Lower leg skin (tissue), 4 donors: ENCODE results near the gene NR0B2. TPM values are rescaled to one million over a fixed set of nuclear protein-coding genes. Genes with fewer than 3 reads are reported as not detected.

ENCODE experiments used
- DNase-seq, 2 donors: peaks; one replicate each; pipeline ENCODE4 v3.0.0-alpha.2; 2019; ENCODE audit warnings: low spot score in 2 of 2
- H3K4me3 ChIP-seq: fragments of 200-600 bp; sonication (generic); 2 replicates; pipeline ENCODE4 v1.5.1; 2017; ENCODE audit warnings: mild to moderate bottlenecking, low read depth; ENCODE audit not compliant: poor library complexity, severe bottlenecking
- POLR2A ChIP-seq, 2 donors: fragments of 450-650 bp; IDR thresholded peaks; one replicate each; pipeline ENCODE4 v1.6.1; 2016 to 2017; ENCODE audit warnings: antibody characterized with exemption in 2 of 2, mild to moderate bottlenecking in 1 of 2, moderate library complexity in 1 of 2
- WGBS, 2 donors: methylation state at CpG; one replicate each; pipeline ENCODE4 v1.1.5; 2018; 5-methylcytosine and 5-hydroxymethylcytosine counted together
- intact Hi-C: fragments of 100-400 bp; cut with DNase I; formaldehyde crosslinking; loops from one replicate; pipeline ENCODE4 v1.15.0; 2023; ENCODE audit warnings: low total_unique reads
- total RNA-seq, 4 donors: library from RNA; depleted of rRNA; stranded (reverse); fragments of >200 nt; gene quantifications; one replicate each; pipeline ENCODE4 v1.1.0, GENCODE V29; 2016
- TF ChIP-seq, protein P1 (sequence below), 3 donors: fragments of 450-650 bp; IDR thresholded peaks; one replicate each; pipeline ENCODE4 v1.5.1; 2016; ENCODE audit warnings: antibody characterized with exemption in 3 of 3, mild to moderate bottlenecking in 3 of 3, moderate library complexity in 2 of 3

Gene NR0B2
- total RNA-seq, 4 donors from 2014 or later = not detected

DNA sequence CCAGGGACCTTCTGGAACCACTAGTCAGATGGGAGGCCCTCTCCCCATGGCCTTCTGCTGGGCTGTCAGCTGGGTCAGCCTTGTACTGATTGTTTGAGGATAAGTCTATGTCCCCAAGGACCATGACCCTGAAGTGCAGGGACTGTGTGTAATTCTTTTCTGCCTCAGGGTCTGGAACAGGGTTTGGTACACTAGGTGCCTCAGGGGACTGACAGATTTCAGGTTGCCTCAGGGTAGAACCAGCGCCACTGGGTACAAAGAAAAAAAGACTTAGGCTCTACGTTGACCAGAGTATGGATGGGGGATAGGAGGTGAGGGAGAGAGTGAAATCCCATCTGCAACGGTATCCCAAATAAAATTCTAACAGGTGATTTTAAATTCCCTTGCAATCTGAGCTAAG is 43.5 kb upstream of the NR0B2 start:
- TF ChIP-seq POLR2A (IDR thresholded peaks at IDR 0.05) = no peak
- TF ChIP-seq, protein P1, sequence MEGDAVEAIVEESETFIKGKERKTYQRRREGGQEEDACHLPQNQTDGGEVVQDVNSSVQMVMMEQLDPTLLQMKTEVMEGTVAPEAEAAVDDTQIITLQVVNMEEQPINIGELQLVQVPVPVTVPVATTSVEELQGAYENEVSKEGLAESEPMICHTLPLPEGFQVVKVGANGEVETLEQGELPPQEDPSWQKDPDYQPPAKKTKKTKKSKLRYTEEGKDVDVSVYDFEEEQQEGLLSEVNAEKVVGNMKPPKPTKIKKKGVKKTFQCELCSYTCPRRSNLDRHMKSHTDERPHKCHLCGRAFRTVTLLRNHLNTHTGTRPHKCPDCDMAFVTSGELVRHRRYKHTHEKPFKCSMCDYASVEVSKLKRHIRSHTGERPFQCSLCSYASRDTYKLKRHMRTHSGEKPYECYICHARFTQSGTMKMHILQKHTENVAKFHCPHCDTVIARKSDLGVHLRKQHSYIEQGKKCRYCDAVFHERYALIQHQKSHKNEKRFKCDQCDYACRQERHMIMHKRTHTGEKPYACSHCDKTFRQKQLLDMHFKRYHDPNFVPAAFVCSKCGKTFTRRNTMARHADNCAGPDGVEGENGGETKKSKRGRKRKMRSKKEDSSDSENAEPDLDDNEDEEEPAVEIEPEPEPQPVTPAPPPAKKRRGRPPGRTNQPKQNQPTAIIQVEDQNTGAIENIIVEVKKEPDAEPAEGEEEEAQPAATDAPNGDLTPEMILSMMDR (IDR thresholded peaks at IDR 0.05) = no peak
- no peak overlapping the region for H3K4me3 ChIP-seq
- intact Hi-C loops = no loop called here
- no peak for DNase-seq
- 77 to 92% methylated on average over 3 of the region's 3 CpGs for WGBS, 2 donors

DNA sequence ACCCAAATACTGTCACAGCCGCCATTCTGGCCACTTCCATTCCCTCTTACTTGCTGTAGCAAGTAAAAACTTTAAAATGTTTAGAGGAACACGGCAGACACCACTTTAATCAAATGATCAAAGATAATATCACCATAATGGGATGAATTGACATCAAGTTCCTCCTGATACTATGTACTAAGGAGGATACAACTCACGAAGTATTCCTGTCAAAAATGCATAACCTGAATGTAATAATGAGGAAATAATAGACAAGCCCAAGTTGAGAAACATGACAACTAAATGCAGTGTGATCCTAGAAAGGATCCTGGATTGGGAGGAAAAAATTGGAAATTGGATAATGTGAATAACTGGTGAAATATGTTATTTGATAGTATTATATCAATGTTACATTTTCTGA is 42.5 kb upstream of the NR0B2 start:
- WGBS, 2 donors = 77 to 79% methylated on average over 3 of the region's 3 CpGs
- no peak for TF ChIP-seq POLR2A (IDR thresholded peaks at IDR 0.05)
- DNase-seq = no peak
- intact Hi-C loops = no loop called here
- no peak overlapping the region for H3K4me3 ChIP-seq

DNA sequence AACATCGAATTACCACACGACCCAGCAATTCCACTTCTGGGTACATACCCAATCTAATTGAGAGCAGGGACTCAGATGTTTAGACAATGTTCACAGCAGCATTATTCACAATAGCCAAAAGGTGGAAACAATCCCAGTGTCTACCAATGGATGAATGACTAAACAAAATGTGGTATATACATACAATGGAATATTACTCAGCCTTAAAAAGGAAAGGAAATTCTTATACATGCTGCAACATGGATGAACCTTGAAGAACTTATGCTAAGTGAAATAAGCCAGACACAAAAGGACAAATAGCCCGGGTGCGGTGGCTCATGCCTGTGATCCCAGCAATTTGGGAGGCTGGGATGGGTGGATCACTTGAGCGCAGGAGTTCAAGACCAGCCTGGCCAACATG is 39.6 kb upstream of the NR0B2 start:
- no peak overlapping the region for H3K4me3 ChIP-seq
- WGBS, 2 donors = 93 to 97% methylated on average over 5 of the region's 5 CpGs
- intact Hi-C loops = no loop called here
- no peak for TF ChIP-seq POLR2A (IDR thresholded peaks at IDR 0.05)
- TF ChIP-seq, protein P1 (IDR thresholded peaks at IDR 0.05) = no peak
- DNase-seq = no peak

DNA sequence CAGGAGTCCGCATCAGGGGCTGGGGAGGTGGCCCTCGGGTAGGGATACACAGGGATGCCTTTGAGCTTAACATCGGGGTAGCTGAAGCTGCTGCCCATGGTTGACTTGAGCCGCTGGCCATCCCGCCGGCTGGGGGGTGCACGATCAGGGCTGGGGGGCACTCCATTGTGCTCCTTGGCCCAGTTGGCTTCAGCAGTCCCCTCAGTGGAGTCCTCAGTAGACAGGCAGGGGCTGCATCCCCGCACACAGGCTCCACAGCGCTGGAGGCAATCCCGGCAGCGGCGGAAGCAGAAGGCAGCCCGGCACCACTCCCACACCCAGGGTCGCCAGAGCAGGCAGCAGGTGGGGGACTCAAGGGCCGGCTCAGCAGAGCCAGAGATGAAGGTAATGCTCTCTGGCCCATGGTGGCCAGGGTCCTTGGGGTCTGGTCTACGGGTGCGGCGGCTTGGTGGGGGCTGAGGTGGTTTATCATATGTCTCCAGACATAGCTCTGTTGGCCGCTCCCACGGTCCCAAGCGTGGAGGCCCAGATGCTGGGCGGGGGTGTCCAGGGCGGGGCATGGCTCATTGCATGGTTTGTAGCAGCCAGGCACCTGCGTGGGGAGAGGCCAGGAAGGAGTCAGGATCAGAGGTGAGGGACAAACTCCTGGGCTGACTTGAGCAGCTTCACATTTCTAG is 38.2 kb upstream of the NR0B2 start:
- 85 to 89% methylated on average over 12 to 24 of the region's 24 CpGs for WGBS, 2 donors
- DNase-seq = no peak
- TF ChIP-seq, protein P1 (IDR thresholded peaks at IDR 0.05) = no peak
- no peak for TF ChIP-seq POLR2A (IDR thresholded peaks at IDR 0.05)
- H3K4me3 ChIP-seq = no peak overlapping the region
- intact Hi-C loops = no loop called here

DNA sequence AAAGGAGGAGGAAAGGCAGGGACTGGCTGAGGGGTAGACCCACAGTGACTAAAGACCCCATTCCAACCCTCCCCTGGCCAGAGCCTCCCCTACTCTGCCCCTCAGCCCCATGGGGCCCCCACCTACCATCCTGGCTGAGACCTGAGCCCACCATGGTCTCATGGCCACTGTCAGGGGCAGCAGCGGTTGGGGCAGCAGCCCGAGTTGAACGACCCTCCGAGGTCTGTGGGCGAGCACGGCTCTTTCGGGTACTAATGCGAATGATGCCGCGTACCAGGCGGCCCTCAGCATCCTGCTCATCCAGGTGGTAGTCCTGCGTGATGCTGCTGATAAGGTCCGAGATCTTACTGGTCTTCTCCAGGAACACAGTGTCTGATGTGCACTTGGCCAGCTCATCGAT is 37.4 kb upstream of the NR0B2 start:
- 92 to 96% methylated on average over 9 to 14 of the region's 14 CpGs for WGBS, 2 donors
- H3K4me3 ChIP-seq = no peak overlapping the region
- intact Hi-C loops = no loop called here
- no peak for TF ChIP-seq POLR2A (IDR thresholded peaks at IDR 0.05)
- TF ChIP-seq, protein P1 (IDR thresholded peaks at IDR 0.05) = no peak
- no peak for DNase-seq

DNA sequence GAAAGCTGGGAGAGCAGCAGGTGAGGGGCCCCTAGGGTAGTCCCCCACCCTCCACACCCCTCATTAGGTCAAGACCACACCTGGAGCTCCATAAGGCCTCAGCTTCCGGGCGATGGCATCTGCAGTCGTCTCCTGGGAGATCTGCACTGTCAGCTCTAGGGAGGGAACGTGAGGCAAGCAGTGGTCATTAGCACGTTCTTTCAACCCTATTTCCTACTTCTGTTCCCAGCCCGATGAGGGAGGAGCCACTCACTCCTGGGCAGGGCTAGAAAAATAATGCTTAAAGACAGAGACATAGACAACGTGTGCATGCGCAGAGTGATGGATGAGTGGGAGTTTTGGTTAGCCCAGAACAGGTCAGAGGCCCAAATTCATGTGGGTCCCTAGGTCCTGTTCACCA is 36.8 kb upstream of the NR0B2 start:
- 62 to 70% methylated on average over 8 of the region's 8 CpGs for WGBS, 2 donors
- DNase-seq = no peak
- no peak for TF ChIP-seq POLR2A (IDR thresholded peaks at IDR 0.05)
- TF ChIP-seq, protein P1 (IDR thresholded peaks at IDR 0.05) = no peak
- intact Hi-C loops = no loop called here
- H3K4me3 ChIP-seq = no peak overlapping the region
